Cardiac fibroblast (primary cell): Measurements from ENCODE around the gene CCSAP.

ENCODE experiments used
- DNase-seq, 2 donors: peaks; one replicate each; pipeline versions ENCODE4 v3.0.0 to v3.0.0-alpha.2; 2010; ENCODE audit warnings: low read depth in 2 of 2
- H3K4me3 ChIP-seq, 2 donors: replicated peaks in 1 of 2; 1 replicate in 1 of 2; 2 replicates in 1 of 2; pipeline ENCODE4 v1.5.1; 2011; ENCODE audit warnings: low read depth in 2 of 2, low read length in 2 of 2, mild to moderate bottlenecking in 2 of 2, moderate library complexity in 1 of 2
- CTCF ChIP-seq: IDR thresholded peaks from one replicate; pipeline ENCODE4 v1.5.1; 2011; ENCODE audit warnings: low read depth, mild to moderate bottlenecking, low read length, inconsistent platforms

CCSAP gene

GRCh38 chr1:229326601-229327000 is 16.2 kb downstream of the CCSAP start:
- DNase-seq: no peak
- H3K4me3 ChIP-seq: no peak overlapping the region
- no peak for TF ChIP-seq CTCF

GRCh38 chr1:229325853-229326487 is 16.9 kb downstream of the CCSAP start:
- DNase-seq: no peak
- no peak overlapping the region for H3K4me3 ChIP-seq
- TF ChIP-seq CTCF: no peak

GRCh38 chr1:229325401-229325800 is 17.4 kb downstream of the CCSAP start:
- H3K4me3 ChIP-seq: no peak overlapping the region
- no peak for DNase-seq
- no peak for TF ChIP-seq CTCF

- no peak overlapping the region for H3K4me3 ChIP-seq
- no peak for DNase-seq
- no peak for TF ChIP-seq CTCF
Observed at GRCh38 chr1:229323885-229324553, 18.8 kb downstream of the CCSAP start.

- no peak for TF ChIP-seq CTCF
- DNase-seq: no peak
- H3K4me3 ChIP-seq: no peak overlapping the region
Observed at GRCh38 chr1:229323201-229323600, 19.6 kb downstream of the CCSAP start.

- no peak overlapping the region for H3K4me3 ChIP-seq
- no peak for TF ChIP-seq CTCF
- no peak for DNase-seq
Observed at GRCh38 chr1:229319487-229319886, 23.4 kb downstream of the CCSAP start.
